OCI-LY1 (cell line): ENCODE measurements around the gene PIK3R1.

Experiments used
- H2AFZ ChIP-seq: fragments of 200-600 bp; sonication (generic), shearing (Covaris generic); 2 replicates; pipeline ENCODE4 v1.6.0; 2014; ENCODE audit warnings: antibody characterized with exemption, mild to moderate bottlenecking, low read length
- H3F3A ChIP-seq: fragments of 200-600 bp; sonication (generic), shearing (Covaris generic); 2 replicates; pipeline ENCODE4 v1.6.0; 2014; ENCODE audit warnings: mild to moderate bottlenecking, antibody characterized with exemption, low read length, moderate library complexity; ENCODE audit not compliant: insufficient read depth
- H3K27ac ChIP-seq: fragments of 200-600 bp; sonication (generic); 2 replicates; pipeline ENCODE4 v1.5.1; 2014; ENCODE audit warnings: low read length, mixed run types, mild to moderate bottlenecking, low read depth; ENCODE audit not compliant: poor library complexity, severe bottlenecking
- H3K27me3 ChIP-seq: fragments of 200-600 bp; sonication (generic); 2 replicates; pipeline ENCODE4 v1.6.0; 2014; ENCODE audit warnings: antibody characterized with exemption, mild to moderate bottlenecking, low read length, moderate library complexity; ENCODE audit not compliant: insufficient read depth
- H3K36me3 ChIP-seq: fragments of 200-600 bp; sonication (generic); 2 replicates; pipeline ENCODE4 v1.6.1; 2014; ENCODE audit warnings: mild to moderate bottlenecking, antibody characterized with exemption, low read length, moderate library complexity, mixed read lengths; ENCODE audit not compliant: insufficient read depth
- H3K4me1 ChIP-seq: fragments of 200-600 bp; sonication (generic); 2 replicates; pipeline ENCODE4 v1.5.1; 2014; ENCODE audit warnings: mild to moderate bottlenecking, low read length, moderate library complexity; ENCODE audit not compliant: insufficient read depth, severe bottlenecking
- H3K4me2 ChIP-seq: fragments of 200-600 bp; sonication (generic), shearing (Covaris generic); 2 replicates; pipeline ENCODE4 v1.6.1; 2014; ENCODE audit warnings: low read length
- H3K4me3 ChIP-seq: fragments of 200-600 bp; sonication (generic); 2 replicates; pipeline ENCODE4 v1.5.1; 2014; ENCODE audit warnings: low read length, low read depth, mild to moderate bottlenecking, mixed read lengths; ENCODE audit not compliant: poor library complexity, severe bottlenecking
- H3K79me2 ChIP-seq: fragments of 200-600 bp; shearing (Covaris generic); 2 replicates; pipeline ENCODE4 v1.6.1; 2016; ENCODE audit warnings: mixed run types, low read length, mixed read lengths; ENCODE audit not compliant: insufficient read depth
- H3K9ac ChIP-seq: fragments of 200-600 bp; sonication (generic), shearing (Covaris generic); 2 replicates; pipeline ENCODE4 v1.6.1; 2014; ENCODE audit warnings: mild to moderate bottlenecking, low read length, mixed read lengths
- H3K9me2 ChIP-seq: fragments of 200-600 bp; sonication (generic), shearing (Covaris generic); 2 replicates; pipeline ENCODE4 v1.6.1; 2014; ENCODE audit warnings: low read depth, mild to moderate bottlenecking, low read length, mixed read lengths
- H3K9me3 ChIP-seq: fragments of 200-600 bp; shearing (Covaris generic); 2 replicates; pipeline ENCODE4 v1.6.1; 2014; ENCODE audit warnings: low read length, mixed read lengths
- H4K20me1 ChIP-seq: fragments of 200-600 bp; sonication (generic), shearing (Covaris generic); 2 replicates; pipeline ENCODE4 v1.6.0; 2016; ENCODE audit warnings: mild to moderate bottlenecking, low read length; ENCODE audit not compliant: insufficient read depth
- CTCF ChIP-seq: fragments of 200-600 bp; sonication (generic), shearing (Covaris generic); IDR thresholded peaks from 2 replicates; pipeline ENCODE4 v1.5.1; 2017; ENCODE audit warnings: mild to moderate bottlenecking, antibody characterized with exemption, low read length, moderate library complexity, mixed read lengths
- EZH2 ChIP-seq: fragments of 200-600 bp; sonication (generic), shearing (Covaris generic); IDR thresholded peaks from 2 replicates; pipeline ENCODE4 v1.8.0; 2017; ENCODE audit warnings: borderline replicate concordance, mixed run types, mild to moderate bottlenecking, antibody characterized with exemption, low read length, moderate library complexity, mixed read lengths

Gene PIK3R1

DNA sequence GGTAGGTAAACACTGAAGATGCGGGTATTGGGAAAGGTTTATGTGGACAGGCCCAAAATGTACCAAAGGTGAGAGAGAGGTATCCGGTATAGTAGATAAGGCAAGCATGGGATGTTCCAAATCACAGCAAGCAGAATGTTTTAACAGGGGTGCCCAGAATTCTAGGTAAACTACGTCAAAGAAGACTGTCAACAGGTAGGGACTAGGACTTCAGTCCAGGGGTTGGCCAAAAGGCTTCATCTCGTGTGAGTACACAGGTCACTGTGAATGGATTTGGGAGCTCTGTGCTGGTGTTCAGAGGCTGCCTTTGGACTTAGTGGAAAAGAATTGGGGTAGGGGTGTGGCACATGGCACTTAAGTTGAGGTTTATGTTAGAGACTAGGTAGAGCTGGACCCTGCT, 66.4 kb downstream of the PIK3R1 start:
- no peaks in the 10 kb centered on the region for H4K20me1 ChIP-seq
- H3K27ac ChIP-seq: no peak overlapping the region
- 0 out of 2 replicates have a peak, but pooled peaks cover 5% of the 10 kb centered on the region for H3F3A ChIP-seq
- peaks cover 28% of the 10 kb centered on the region for H3K4me1 ChIP-seq
- H3K9me3 ChIP-seq: no peaks in the 10 kb centered on the region
- H3K9ac ChIP-seq: no peak overlapping the region
- peaks cover 78% of the 10 kb centered on the region for H3K36me3 ChIP-seq
- no peak overlapping the region for H3K4me2 ChIP-seq
- H3K4me3 ChIP-seq: no peak overlapping the region
- no peak overlapping the region for H2AFZ ChIP-seq
- TF ChIP-seq CTCF (no peak), EZH2 (no peak)
- H3K9me2 ChIP-seq: no peaks in the 10 kb centered on the region
- no peaks in the 10 kb centered on the region for H3K27me3 ChIP-seq
- H3K79me2 ChIP-seq: no peaks in the 10 kb centered on the region

DNA sequence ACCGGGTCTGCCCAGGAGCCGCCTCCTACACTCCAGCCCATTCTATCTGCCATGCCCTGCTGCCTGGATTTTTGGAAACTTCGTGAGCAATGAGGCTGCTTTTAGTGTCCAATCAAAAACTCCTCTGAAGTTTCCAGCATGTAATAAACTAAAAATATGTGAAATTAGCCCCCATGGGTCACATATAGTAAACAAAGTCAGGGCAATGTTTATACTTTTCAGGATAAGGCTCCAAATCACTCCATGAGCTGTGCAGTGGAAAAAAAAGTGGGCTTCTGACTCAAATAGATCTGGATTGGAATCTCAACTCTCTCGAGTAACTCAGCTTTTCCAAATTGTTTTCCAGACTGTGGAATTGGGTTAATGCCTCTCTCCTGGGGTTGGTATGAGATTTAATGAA, 68.2 kb downstream of the PIK3R1 start:
- H3K27ac ChIP-seq: no peak overlapping the region
- no peak overlapping the region for H3K4me2 ChIP-seq
- peaks cover 73% of the 10 kb centered on the region for H3K36me3 ChIP-seq
- no peak overlapping the region for H3K9ac ChIP-seq
- H3K27me3 ChIP-seq: no peaks in the 10 kb centered on the region
- H4K20me1 ChIP-seq: no peaks in the 10 kb centered on the region
- no peaks in the 10 kb centered on the region for H3K9me2 ChIP-seq
- H2AFZ ChIP-seq: no peak overlapping the region
- H3F3A ChIP-seq: 0 out of 2 replicates have a peak, but pooled peaks cover 6% of the 10 kb centered on the region
- peaks cover 46% of the 10 kb centered on the region for H3K4me1 ChIP-seq
- H3K9me3 ChIP-seq: no peaks in the 10 kb centered on the region
- TF ChIP-seq EZH2 (no peak), CTCF (no peak)
- H3K79me2 ChIP-seq: no peaks in the 10 kb centered on the region
- H3K4me3 ChIP-seq: no peak overlapping the region

GRCh38 chr5:68285075-68285840, 69.7 kb downstream of the PIK3R1 start:
- no peaks in the 10 kb centered on the region for H3K9me3 ChIP-seq
- no peak overlapping the region for H3K9ac ChIP-seq
- H3K4me3 ChIP-seq: no peak overlapping the region
- H3K4me2 ChIP-seq: peak overlapping the region; percentile 10; the same call in 1 of the 2 replicates
- no peaks in the 10 kb centered on the region for H3K9me2 ChIP-seq
- no peaks in the 10 kb centered on the region for H3K27me3 ChIP-seq
- no peaks in the 10 kb centered on the region for H3K79me2 ChIP-seq
- H3K4me1 ChIP-seq: peaks cover 58% of the 10 kb centered on the region
- H3K36me3 ChIP-seq: peaks cover 58% of the 10 kb centered on the region
- H4K20me1 ChIP-seq: no peaks in the 10 kb centered on the region
- peak overlapping the region; percentile 43 for H3K27ac ChIP-seq
- TF ChIP-seq CTCF: no peak
- no peak for TF ChIP-seq EZH2
- H2AFZ ChIP-seq: no peak overlapping the region
- H3F3A ChIP-seq: 0 out of 2 replicates have a peak, but pooled peaks cover 6% of the 10 kb centered on the region
